Measurements from ENCODE around the gene PCSK4. TPM values are rescaled to one million over a fixed set of nuclear protein-coding genes. Genes with fewer than 3 reads are reported as not detected.

Gene PCSK4
- total RNA-seq, 2 experiments from 2014 or later, result 1.5 to 1.7 TPM

DNA sequence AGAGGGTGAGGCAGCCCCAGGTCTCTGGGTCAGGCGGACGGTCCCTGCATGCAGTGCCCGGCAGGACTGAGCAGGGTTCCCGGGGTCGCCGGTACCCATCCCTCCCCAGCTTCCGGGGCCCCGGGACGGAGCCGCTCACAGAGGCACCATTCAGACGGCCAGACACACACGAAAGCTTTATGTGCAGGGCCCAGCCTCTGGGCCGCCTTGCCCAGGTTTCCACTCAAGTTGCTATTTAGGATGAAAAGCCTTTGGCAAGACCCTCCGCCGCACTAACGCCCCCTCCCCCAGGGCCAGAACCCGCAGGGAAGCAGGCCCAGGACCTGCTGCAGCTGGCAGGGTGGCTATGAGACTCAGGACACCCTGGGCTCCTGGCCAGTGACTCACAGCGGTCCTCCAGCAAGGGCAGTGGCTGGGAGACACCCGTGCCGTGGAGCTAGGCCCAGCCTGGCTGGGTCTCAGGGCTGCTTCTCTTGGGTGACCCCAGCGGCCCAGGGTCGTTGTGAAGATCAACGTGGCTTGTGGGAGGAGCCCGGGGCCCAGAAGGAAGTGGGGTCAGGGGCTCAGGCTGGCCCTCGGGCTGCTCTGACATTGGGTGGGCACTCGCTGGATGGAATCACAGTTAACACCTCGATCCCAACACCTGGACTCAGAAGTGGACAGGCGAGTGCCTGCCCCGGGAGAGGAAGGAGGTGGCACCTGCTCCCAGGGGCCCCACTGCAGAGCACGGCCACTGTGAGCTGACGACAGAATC is 16.0 kb downstream of the PCSK4 start:
- no peak overlapping the region for H3K27ac Mint-ChIP-seq
- CTCF ChIA-PET, result interaction anchor here (0.9 kb wide), 2 partner anchors 198 to 793 kb away, joined by 3 to 4 read pairs; no protein-coding TSS in a partner anchor
- intact Hi-C loops (cut with micrococcal nuclease), result no loop called here

DNA sequence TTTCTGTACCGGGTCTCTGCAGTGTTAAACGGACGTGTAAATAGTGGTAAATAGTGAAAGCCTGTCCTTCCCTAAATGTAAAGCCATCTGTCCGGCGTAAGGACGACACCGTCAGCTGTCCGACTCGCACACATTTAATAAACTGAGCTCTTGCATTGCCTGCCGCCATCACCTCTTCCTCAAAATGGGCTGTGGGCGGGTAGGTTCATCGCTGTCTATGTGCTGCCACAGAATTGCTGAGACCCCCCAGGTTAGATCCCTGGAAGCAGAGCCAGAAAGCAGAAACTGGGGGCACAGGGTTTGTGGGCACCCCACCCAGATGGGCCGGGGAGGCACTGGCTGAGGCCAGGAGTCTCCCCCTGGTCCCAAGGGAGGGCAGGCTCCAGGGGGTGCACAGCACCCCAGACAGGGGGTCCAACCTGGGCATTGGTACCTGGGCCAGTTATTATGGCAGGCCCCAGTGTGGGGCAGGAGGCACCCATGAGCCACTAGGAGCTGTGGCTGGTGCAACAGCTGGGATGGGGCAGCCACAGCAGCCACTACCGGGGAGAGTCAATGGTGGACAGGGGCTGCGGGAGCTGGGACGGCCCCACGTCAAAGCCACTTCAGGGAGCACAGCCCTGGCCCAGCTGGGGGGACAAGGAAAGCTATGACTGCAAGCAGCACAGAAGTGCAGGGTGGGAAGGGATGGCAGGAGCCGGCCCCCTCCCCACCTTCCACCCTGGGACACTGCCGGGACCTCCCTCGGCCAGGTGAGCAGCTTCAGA is 16.9 kb downstream of the PCSK4 start:
- CTCF ChIA-PET, result interaction anchor here (0.9 kb wide), 2 partner anchors 199 to 792 kb away, joined by 3 to 4 read pairs; no protein-coding TSS in a partner anchor
- peaks cover 2% of the 10 kb centered on the region for H3K36me3 Mint-ChIP-seq (ENCODE audit: low read depth)
- peaks cover 12% of the 10 kb centered on the region for H3K27me3 Mint-ChIP-seq (ENCODE audit: low read depth)
- intact Hi-C loops (cut with micrococcal nuclease), result no loop called here
- no peaks in the 10 kb centered on the region for H3K9me3 Mint-ChIP-seq
- peaks cover 29% of the 10 kb centered on the region for H3K4me1 Mint-ChIP-seq (ENCODE audit: low read depth)
- H3K27ac Mint-ChIP-seq, result no peak overlapping the region
- H3K4me3 Mint-ChIP-seq, result no peak overlapping the region
- DNase-seq, result no peak

More for the DNA sequence above, 16.0 kb downstream of the PCSK4 start:
- Mint-ChIP-seq H3K4me1 (ENCODE audit: low read depth) (peaks cover 32% of the 10 kb centered on the region), H3K36me3 (ENCODE audit: low read depth) (peaks cover 3% of the 10 kb centered on the region), H3K4me3 (no peak overlapping the region), H3K9me3 (no peaks in the 10 kb centered on the region), H3K27me3 (ENCODE audit: low read depth) (peaks cover 11% of the 10 kb centered on the region)
- DNase-seq, result no peak

- DNase-seq, result no peak
- Mint-ChIP-seq H3K9me3 (no peaks in the 10 kb centered on the region), H3K27me3 (ENCODE audit: low read depth) (peaks cover 13% of the 10 kb centered on the region), H3K36me3 (ENCODE audit: low read depth) (peaks cover under 1% of the 10 kb centered on the region), H3K27ac (no peak overlapping the region), H3K4me1 (ENCODE audit: low read depth) (peaks cover 23% of the 10 kb centered on the region), H3K4me3 (no peak overlapping the region)
- intact Hi-C loops (cut with micrococcal nuclease), result no loop called here
- CTCF ChIA-PET, result interaction anchor here (0.8 to 1.4 kb wide), 2 partner anchors 27 to 28 kb away, joined by 3 read pairs; no protein-coding TSS in a partner anchor
Observed at GRCh38 chr19:1472231-1473084, 17.7 kb downstream of the PCSK4 start.

DNA sequence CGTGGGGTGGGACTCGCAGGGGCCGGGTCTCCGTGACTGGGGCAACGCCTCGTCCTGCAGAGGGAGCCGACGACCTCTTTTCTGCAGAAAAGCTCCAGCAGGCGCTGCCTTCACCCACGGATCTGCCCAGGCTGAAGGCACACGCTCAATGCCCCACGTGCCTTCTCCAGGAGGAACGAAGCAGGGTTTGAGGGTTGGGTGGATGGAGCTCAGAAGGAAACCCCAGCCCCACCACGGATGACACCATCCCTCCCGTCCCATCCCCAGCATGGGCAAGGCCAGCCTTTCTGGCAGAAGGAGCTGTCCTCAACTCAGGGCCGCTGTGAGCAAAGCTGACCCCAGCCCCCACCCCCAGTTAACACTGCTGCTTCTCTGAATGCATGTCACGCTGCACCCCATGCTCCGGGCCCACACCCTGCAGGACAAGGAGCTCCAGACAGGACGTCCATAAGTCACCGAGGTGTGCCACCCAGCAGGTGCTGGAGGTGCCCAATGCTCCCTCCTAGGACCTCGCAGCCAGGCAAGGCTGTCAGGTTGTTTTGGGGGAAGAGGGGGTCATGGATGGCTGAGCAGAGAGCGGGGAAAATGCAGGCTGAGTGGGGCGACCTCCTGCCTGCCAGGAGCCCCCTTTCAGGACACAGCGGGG is 18.5 kb downstream of the PCSK4 start:
- Mint-ChIP-seq H3K9me3 (no peaks in the 10 kb centered on the region), H3K4me3 (no peak overlapping the region), H3K4me1 (ENCODE audit: low read depth) (peaks cover 18% of the 10 kb centered on the region), H3K27me3 (ENCODE audit: low read depth) (peaks cover 16% of the 10 kb centered on the region), H3K27ac (no peak overlapping the region), H3K36me3 (ENCODE audit: low read depth) (no peaks in the 10 kb centered on the region)
- intact Hi-C loops (cut with micrococcal nuclease), result loop anchor here (2.0 kb wide), 1 partner anchor 41 kb away; the partner anchor contains the start of gene ADAMTSL5
- DNase-seq, result no peak
- CTCF ChIA-PET, result interaction anchor here (0.6 to 1.4 kb wide), 3 partner anchors 26 to 297 kb away, joined by 3 read pairs; no protein-coding TSS in a partner anchor

GRCh38 chr19:1471010-1471514 is 19.1 kb downstream of the PCSK4 start:
- Mint-ChIP-seq H3K27me3 (ENCODE audit: low read depth) (peaks cover 17% of the 10 kb centered on the region), H3K27ac (no peak overlapping the region), H3K36me3 (ENCODE audit: low read depth) (no peaks in the 10 kb centered on the region), H3K9me3 (no peaks in the 10 kb centered on the region), H3K4me1 (ENCODE audit: low read depth) (peaks cover 17% of the 10 kb centered on the region), H3K4me3 (no peak overlapping the region)
- intact Hi-C loops (cut with micrococcal nuclease), result loop anchor here (2.0 kb wide), 1 partner anchor 42 kb away; the partner anchor contains the start of gene ADAMTSL5
- DNase-seq, result no peak
- CTCF ChIA-PET, result interaction anchor here (0.6 to 1.4 kb wide), 2 partner anchors 27 to 297 kb away, joined by 3 read pairs; no protein-coding TSS in a partner anchor

DNA sequence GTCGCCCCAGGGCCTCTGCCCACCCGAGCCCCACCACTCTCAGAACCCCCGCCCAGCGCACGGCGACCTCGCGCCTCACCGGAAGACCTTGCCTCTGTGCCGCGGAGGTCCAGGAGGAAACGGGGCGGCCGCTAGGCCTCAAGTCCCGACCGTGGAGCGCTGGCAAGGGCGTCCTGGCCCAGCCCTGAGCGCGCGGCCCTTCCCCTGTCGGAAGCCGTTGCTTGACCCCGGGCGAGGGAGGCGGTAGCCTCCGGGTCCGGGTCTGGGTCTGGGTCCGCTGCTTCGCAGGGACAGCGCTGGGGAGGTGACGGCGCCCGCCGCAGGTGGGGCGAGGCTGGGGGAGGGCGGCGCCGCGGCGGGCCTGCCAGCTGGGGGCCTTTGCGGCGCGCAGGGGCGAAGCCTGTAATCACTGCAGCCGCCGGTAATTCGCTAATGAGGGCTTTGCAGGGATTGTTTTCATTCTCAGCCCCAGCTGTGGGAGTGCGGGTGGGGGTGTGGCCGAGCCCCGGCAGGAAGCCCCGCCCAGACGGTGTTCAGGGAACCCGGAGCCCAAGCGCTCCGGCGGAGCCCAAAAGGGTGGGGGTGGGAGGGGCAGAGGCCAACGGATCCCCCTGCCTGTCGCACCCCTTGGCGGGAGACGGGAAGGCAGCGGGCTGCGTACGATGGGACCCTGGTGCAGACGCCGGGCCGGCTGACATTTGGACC is 19.7 kb downstream of the PCSK4 start:
- peak; percentile 76 for DNase-seq
- peaks cover 17% of the 10 kb centered on the region for H3K4me1 Mint-ChIP-seq (ENCODE audit: low read depth)
- peak overlapping the region; percentile 51 for H3K4me3 Mint-ChIP-seq
- CTCF ChIA-PET, result interaction anchor here (1.4 kb wide), 1 partner anchor 26 kb away, joined by 3 read pairs; no protein-coding TSS in a partner anchor
- no peaks in the 10 kb centered on the region for H3K36me3 Mint-ChIP-seq (ENCODE audit: low read depth)
- H3K27me3 Mint-ChIP-seq (ENCODE audit: low read depth), result peaks cover 17% of the 10 kb centered on the region
- no peak overlapping the region for H3K27ac Mint-ChIP-seq
- no peaks in the 10 kb centered on the region for H3K9me3 Mint-ChIP-seq
- intact Hi-C loops (cut with micrococcal nuclease), result loop anchor here (2.0 kb wide), 1 partner anchor 42 kb away; the partner anchor contains the start of gene ADAMTSL5

- CTCF ChIA-PET, result no interaction called here
- peaks cover 17% of the 10 kb centered on the region for H3K4me1 Mint-ChIP-seq (ENCODE audit: low read depth)
- peaks cover 17% of the 10 kb centered on the region for H3K27me3 Mint-ChIP-seq (ENCODE audit: low read depth)
- H3K27ac Mint-ChIP-seq, result no peak overlapping the region
- intact Hi-C loops (cut with micrococcal nuclease), result loop anchor here (2.0 kb wide), 1 partner anchor 43 kb away; the partner anchor contains the start of gene ADAMTSL5
- no peaks in the 10 kb centered on the region for H3K36me3 Mint-ChIP-seq (ENCODE audit: low read depth)
- no peaks in the 10 kb centered on the region for H3K9me3 Mint-ChIP-seq
- no peak for DNase-seq
- peak overlapping the region; percentile 51 for H3K4me3 Mint-ChIP-seq
Observed at GRCh38 chr19:1470055-1470304, 20.2 kb downstream of the PCSK4 start.

GRCh38 chr19:1469255-1470054 is 20.7 kb downstream of the PCSK4 start:
- no peaks in the 10 kb centered on the region for H3K9me3 Mint-ChIP-seq
- H3K36me3 Mint-ChIP-seq (ENCODE audit: low read depth), result no peaks in the 10 kb centered on the region
- CTCF ChIA-PET, result interaction anchor here (1.3 kb wide), 1 partner anchor 25 kb away, joined by 3 read pairs; no protein-coding TSS in a partner anchor
- intact Hi-C loops (cut with micrococcal nuclease), result loop anchor here (2.0 to 5.0 kb wide), 2 partner anchors 43 to 288 kb away; partner anchors contain the start of gene ADAMTSL5
- H3K4me3 Mint-ChIP-seq, result no peak overlapping the region
- H3K27me3 Mint-ChIP-seq (ENCODE audit: low read depth), result peaks cover 17% of the 10 kb centered on the region
- H3K27ac Mint-ChIP-seq, result no peak overlapping the region
- peaks cover 17% of the 10 kb centered on the region for H3K4me1 Mint-ChIP-seq (ENCODE audit: low read depth)
- DNase-seq, result no peak

DNA sequence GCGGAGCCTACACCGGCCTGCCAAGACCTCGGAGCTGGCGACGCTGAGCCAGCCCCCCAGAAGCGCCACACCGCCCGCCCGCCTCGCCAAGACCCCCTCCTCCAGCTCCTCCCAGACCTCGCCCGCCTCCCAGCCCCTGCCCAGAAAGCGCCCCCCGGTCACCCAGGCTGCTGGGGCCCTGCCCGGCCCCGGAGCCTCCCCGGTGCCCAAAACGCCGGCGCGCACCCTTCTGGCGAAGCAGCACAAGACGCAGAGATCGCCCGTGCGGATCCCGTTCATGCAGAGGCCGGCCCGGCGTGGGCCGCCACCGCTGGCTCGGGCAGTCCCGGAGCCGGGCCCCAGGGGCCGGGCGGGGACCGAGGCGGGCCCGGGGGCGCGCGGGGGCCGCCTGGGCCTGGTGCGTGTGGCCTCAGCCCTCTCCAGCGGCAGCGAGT is 21.3 kb downstream of the PCSK4 start:
- Mint-ChIP-seq H3K36me3 (ENCODE audit: low read depth) (no peaks in the 10 kb centered on the region), H3K27ac (no peak overlapping the region), H3K4me1 (ENCODE audit: low read depth) (peaks cover 17% of the 10 kb centered on the region), H3K27me3 (ENCODE audit: low read depth) (peaks cover 17% of the 10 kb centered on the region), H3K4me3 (peak overlapping the region; percentile 36), H3K9me3 (no peaks in the 10 kb centered on the region)
- DNase-seq, result no peak
- intact Hi-C loops (cut with micrococcal nuclease), result loop anchor here (5.0 kb wide), 1 partner anchor 288 kb away; no protein-coding TSS in a partner anchor
- CTCF ChIA-PET, result interaction anchor here (1.3 kb wide), 1 partner anchor 25 kb away, joined by 3 read pairs; no protein-coding TSS in a partner anchor

- intact Hi-C loops (cut with micrococcal nuclease), result loop anchor here (5.0 kb wide), 1 partner anchor 289 kb away; no protein-coding TSS in a partner anchor
- H3K4me1 Mint-ChIP-seq (ENCODE audit: low read depth), result peaks cover 17% of the 10 kb centered on the region
- no peaks in the 10 kb centered on the region for H3K36me3 Mint-ChIP-seq (ENCODE audit: low read depth)
- CTCF ChIA-PET, result interaction anchor here (1.3 kb wide), 1 partner anchor 24 kb away, joined by 3 read pairs; no protein-coding TSS in a partner anchor
- H3K4me3 Mint-ChIP-seq, result peak overlapping the region; percentile 36
- H3K27me3 Mint-ChIP-seq (ENCODE audit: low read depth), result peaks cover 17% of the 10 kb centered on the region
- H3K9me3 Mint-ChIP-seq, result no peaks in the 10 kb centered on the region
- no peak for DNase-seq
- no peak overlapping the region for H3K27ac Mint-ChIP-seq
Observed at GRCh38 chr19:1468274-1468820, 21.8 kb downstream of the PCSK4 start.

Measured in activated naive CD4-positive, alpha-beta T cell treated with anti-CD3 and anti-CD28 coated beads for 36 hours (primary cell).